GM20431 (cell line): ENCODE data around the gene HNMT.

Source experiments
- in situ Hi-C: fragments of 300-500 bp; cut with MseI, MboI; formaldehyde crosslinking; loops from one replicate; pipeline ENCODE4 v1.15.0; 2020; ENCODE audit warnings: low sequenced_read_pairs; ENCODE audit not compliant: unreplicated experiment

Gene HNMT

DNA sequence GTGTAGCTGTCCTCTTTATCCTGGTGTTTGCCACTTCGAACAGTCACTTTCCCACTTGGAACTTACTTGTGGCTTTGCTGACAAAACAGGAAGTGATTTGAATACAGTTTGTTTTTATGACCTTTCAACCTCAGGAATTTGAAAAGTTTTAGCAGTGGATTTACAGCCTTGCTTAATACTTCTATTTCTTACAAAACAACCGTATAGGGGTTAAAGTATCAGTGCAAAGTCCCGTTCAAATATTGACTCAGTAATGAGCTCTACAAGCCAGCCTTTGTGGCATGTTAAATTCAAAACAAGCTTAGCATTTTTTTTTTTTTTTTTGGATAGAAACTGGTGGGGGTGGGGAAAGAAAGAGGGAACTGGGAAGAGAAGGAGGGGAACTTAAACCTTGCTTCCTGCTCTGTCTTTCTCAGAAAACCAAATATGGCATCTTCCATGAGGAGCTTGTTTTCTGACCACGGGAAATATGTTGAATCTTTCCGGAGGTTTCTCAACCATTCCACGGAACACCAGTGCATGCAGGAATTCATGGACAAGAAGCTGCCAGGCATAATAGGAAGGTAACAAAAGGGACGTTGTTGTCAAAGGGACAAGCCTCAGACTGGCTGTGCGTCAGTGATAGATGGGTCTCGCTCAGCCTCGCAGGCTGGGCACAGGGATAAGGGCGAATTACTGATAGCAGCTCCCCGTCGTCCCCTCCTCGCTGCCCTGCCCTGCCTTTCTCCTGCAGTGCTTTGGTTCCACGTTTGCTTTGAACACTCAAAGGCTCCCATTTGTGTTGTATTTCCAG is at the start of gene HNMT:
HNMT (plus strand) TSS at position 408 of the 793 bp plus-strand sequence; CDS start at position 427, 19 bp downstream.
- in situ Hi-C loops = no loop called here

DNA sequence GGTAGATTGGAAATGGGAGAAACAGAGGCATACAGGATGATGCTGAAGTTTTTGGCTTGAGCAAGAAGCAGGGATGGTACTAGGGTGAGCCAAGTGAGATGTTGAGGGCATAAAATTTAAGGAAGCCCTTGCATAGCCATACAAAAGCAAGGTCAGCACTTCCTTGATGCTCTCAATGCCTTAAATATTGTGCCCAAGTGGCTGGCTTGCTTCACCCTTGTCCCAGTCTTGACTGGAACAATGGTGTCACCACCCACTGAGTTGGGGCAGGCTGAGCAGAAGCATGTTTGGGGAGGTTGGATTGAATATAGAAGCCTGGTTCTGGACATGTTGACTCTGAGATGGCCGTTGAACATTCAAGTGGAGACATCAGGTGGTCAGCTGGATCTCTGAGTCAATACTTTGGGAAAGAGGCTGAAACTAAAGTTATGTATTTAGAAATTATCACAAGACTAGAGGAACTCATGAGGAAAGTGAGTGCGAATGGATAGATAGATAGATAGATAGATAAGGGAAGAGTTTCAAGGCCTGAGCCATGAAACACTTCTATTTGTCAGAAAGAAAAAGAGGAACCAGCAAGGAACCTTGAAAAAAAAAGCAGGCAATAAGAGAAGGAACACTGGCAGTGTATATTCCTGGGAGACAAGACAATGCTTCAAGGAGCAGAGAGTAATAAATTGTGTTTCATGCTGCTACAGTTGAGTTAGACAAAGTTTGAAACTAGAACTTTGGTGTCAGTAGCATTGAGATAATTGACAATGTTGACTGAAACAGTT is 43.0 kb upstream of the HNMT start:
- in situ Hi-C loops = loop anchor here (25.0 kb wide), 1 partner anchor 866 kb away; the partner anchor contains the start of gene NXPH2

GRCh38 chr2:137922171-137922570 is 42.1 kb upstream of the HNMT start:
- in situ Hi-C loops = loop anchor here (25.0 kb wide), 1 partner anchor 865 kb away; the partner anchor contains the start of gene NXPH2

DNA sequence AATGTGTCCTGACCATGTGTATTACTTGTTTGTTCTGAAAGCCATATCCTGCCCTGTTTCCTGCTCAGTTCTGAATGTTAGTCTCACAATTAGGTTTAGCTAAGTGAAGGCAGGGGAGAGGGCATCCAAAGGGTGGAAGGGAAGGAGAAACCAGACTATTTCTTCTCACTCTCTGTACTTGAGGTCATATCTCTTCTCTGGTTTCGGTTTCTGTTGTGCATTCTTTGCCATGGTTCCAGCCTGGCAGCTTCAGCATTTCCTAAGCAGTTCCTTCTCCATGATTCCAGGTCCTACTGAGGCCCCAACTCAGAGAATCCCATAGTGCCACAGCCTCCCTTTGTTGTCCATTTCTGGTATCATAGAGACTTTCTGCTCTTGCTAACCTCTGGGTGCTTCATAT is 40.3 kb upstream of the HNMT start:
- in situ Hi-C loops = loop anchor here (25.0 kb wide), 1 partner anchor 863 kb away; the partner anchor contains the start of gene NXPH2

DNA sequence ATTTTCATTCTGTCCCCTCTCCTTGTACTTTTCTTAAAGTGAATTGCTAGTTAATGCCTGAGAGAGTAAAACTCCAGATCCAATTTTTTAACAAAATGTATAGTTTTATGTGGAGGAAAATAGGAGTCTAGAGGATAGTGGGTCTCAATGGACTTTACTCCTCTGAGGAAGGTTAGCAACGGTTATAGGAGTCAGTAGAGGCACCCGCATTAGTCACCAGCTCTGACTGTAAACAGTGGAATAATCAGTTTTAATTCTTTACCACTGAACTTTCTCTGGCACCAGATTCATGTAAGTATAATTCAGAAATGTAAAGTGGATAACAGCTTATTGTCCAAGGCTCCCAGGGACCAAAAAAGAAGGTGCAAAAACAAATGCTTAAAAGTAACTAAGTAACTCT is 38.7 kb upstream of the HNMT start:
- in situ Hi-C loops = no loop called here

- in situ Hi-C loops = no loop called here
Measured at GRCh38 chr2:137927846-137928245, 36.4 kb upstream of the HNMT start.

- in situ Hi-C loops = no loop called here
Measured at GRCh38 chr2:137928547-137929518, 35.4 kb upstream of the HNMT start.

DNA sequence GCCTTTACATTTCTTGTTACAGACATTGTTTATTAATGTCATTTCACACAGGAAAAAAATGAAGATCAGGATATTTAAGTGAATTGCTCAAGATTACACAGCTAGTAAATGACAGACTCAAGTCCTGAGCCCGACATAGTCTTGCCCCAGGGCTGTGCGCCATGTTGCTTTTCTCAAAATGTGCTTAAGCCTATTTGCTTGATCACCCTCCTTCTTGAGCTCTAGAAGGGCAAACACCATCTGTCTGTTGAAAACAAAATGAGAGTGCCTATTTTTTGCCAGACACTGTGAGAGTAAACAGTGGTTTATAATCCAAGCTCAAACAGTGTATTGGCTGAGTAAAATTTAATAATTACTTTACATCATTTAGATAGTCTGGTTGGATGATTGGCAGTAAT is 34.8 kb upstream of the HNMT start:
- in situ Hi-C loops = no loop called here

GRCh38 chr2:137930146-137930545 is 34.1 kb upstream of the HNMT start:
- in situ Hi-C loops = no loop called here

- in situ Hi-C loops = no loop called here
Measured at GRCh38 chr2:137935591-137935990, 28.7 kb upstream of the HNMT start.

DNA sequence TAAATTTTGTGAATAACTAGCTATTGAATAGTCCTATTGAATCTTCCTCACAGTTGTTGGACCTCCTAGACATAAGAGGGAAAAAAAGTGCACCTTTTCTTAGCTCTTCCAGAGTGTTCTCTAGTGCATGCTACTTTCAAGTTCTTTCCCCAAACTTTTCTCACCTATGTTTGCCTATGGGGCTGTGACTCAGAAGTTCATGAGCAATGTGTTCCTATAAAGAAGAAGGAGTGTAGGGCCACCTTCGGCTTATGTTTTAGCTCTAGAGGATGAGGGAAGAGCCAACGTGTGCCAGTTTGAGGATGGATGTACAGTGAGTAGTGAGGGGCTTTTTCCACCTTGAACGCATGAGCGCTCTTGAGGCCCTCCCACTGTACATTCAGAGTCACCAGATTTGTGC is 27.0 kb upstream of the HNMT start:
- in situ Hi-C loops = no loop called here

DNA sequence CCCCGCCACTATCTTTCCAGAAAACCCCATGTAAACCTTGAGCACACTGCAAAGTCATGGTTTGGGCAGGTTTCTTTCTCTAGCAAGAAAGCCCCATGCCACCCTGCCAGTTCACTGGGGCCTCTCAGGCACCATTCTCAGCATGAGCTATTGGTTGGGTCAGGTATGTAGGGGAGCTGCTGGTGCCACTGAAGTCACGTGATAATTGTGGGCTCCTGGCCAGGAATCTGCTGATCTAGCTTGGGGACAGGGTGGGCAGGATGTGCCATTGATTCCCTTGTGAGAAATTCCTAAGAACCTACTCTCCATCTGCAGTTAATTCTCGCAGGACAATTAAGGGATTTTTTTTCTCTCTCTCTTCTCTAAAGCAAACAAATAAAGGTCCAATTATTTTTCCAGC is 26.5 kb upstream of the HNMT start:
- in situ Hi-C loops = no loop called here

DNA sequence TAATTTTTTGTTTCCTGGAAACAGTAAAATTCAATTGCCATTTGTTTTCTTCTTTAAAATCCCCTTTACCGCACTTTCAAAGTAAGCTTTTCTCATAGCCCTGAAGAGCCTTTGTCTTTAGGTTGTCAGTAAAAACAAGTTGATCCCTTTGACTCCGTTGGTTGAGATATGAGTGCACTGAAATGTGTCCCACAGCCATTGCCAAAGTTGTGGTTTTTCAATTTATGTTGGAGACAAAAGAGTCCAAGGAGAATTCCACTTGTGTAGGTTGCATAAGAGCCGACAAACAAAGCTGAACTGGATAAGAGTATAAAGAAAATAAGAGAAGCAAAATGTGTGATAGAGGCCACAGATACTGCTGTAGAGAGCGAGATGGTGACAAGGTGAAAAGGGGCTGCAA is 26.1 kb upstream of the HNMT start:
- in situ Hi-C loops = no loop called here

DNA sequence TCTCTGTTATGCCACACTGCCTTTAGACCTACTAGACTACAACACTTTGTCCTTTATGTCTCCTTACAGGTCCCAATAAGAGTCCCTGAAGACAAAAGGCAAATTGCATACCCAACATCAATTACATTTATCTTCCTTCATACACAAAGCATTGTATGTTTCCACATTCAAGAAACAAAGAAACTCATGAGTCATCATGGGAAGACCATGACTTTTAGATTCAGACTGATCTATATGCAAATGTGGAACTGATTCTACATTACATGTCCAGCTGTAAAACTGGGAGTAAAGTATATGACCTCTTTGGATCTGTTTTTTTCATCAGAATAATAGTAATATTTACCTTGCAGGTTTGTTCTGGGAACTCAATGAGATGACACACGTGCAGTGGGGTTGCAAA is 25.2 kb upstream of the HNMT start:
- in situ Hi-C loops = no loop called here

- in situ Hi-C loops = no loop called here
Measured at GRCh38 chr2:137940154-137940553, 24.1 kb upstream of the HNMT start.

DNA sequence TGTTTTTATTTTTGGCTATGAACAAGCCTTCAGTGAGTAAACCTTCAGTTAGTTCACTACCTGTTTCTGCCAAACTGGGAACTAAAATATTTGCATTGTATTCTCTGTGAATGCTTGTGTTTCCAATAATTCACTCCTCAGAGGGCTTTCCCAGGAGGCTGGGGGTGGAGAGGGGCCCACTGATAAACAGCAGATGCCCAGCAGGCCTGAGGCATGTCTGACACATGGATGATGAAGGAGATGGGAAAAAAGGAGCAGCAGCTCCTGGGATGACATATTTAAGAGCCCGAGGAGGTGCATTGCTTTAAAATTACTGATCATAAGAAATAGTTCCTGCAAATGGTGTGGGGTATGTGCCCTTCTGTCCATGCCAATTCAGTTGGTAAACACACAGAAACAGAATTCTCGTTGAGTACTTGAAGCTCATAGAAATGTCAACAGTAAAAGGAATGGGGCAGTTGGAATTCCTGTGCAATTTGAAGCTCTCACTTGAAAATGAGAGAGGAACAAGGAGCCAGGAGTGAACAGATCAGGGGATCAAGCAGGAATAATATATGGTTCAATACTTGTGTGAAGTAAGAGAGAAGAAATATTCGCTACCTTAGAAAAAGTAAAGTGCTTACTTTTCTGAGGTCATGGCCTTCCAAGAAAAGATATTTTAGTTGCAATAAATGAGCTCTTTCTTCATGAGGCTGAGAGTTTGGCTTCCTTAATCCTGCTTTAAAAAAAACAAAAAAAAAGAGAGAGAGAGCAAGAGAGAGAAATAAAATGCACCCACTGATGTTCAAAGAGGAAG is 22.0 kb upstream of the HNMT start:
- in situ Hi-C loops = no loop called here

DNA sequence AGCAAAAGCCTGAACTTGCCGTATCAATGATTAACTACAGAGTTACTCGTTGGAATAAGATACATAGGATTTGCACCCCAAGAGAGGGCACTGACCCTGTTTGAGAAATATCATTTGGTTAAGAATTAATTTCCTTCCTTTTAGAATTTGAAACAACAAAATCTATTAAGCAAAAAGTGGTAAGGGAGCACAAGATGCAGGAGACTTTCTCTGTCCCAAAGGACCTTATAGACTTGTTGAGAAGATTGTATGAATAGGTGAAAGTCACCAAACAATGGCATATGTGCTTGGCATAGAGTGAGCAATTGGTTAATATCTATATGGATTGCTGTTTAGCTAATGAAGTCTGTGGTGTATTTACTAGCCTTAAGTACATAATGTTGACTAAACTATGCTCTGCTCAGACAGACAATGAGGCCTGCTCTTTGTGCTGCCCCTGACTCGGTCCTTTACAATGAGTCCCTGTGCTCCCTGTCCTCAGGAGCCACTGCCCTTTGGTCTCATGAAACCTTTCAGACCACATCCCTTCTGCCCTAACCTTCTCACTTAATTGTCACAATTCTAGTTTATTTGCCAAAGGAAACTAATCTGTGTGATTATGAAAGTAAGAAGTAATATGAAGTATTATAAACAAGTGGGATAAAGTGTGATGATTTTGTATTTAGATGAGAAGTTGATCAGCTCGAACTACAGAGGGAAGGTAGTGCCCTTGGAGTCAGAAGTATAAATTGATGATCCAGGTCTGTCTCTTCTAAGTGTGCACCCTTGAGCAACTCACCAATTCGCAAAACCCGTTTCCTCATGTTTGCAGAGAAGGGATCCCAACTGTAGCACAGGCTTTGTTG is 21.2 kb upstream of the HNMT start:
- in situ Hi-C loops = no loop called here

DNA sequence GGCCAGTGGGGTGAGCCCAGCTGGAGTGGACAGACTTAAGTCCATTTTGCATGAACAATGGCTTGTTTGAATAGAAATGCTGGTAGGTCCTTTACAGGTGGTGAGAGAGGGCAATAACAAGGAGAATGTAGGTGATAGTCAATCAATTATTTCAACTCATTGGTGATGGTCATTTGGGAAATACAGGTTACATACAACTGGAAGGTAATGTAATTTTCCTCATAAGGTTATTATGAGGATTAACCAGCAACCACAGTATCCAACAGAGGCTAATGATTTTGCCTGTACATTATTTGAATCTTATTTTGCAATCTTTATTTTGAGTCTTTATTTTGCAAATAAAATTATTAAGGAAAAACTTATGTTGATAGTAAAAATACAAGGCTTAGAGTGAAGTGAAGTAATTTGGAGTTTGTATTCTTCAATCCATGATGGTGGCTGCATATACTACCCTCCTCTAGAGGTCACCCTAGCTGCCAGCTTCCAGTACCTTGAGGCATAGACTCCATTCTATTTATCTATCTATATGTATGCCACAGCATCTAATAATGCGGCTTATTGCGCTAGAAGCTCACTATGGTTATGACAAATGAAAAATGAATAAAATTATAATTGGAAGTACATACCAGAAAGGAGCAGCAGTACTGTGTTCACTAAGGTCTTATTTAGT is 20.5 kb upstream of the HNMT start:
- in situ Hi-C loops = no loop called here
